Smooth muscle cell (in vitro differentiated cells): ENCODE measurements around the gene ATP8B4. TPM values are rescaled to one million over a fixed set of nuclear protein-coding genes. Genes with fewer than 3 reads are reported as not detected.
A peak's percentile ranks its signal among the peaks of the same experiment; 100 is the strongest.

ENCODE experiments used
- DNase-seq: peaks from one replicate; lab custom pipeline; 2025; ENCODE audit not compliant: unreplicated experiment; lab: John Stamatoyannopoulos, UW
- H2AFZ ChIP-seq: fragments of 200-600 bp; sonication (generic); 2 replicates; pipeline ENCODE4 v1.6.0; 2016; ENCODE audit warnings: antibody characterized with exemption, low read depth, mild to moderate bottlenecking
- H3F3A ChIP-seq: fragments of 200-600 bp; sonication (generic); 2 replicates; pipeline ENCODE4 v1.6.0; 2017; ENCODE audit warnings: antibody characterized with exemption, low read depth
- H3K27ac ChIP-seq: fragments of 200-600 bp; sonication (generic); 2 replicates; pipeline ENCODE4 v1.5.1; 2016; ENCODE audit warnings: low read depth, mild to moderate bottlenecking
- H3K27me3 ChIP-seq: fragments of 200-600 bp; sonication (generic); 2 replicates; pipeline ENCODE4 v1.6.1; 2016; ENCODE audit warnings: low read depth, mild to moderate bottlenecking
- H3K36me3 ChIP-seq: fragments of 200-600 bp; sonication (generic); 2 replicates; pipeline ENCODE4 v1.5.1; 2016; ENCODE audit warnings: low read depth
- H3K4me1 ChIP-seq: fragments of 200-600 bp; sonication (generic); 2 replicates; pipeline ENCODE4 v1.5.1; 2016; ENCODE audit warnings: low read depth
- H3K4me2 ChIP-seq: fragments of 200-600 bp; sonication (generic); 2 replicates; pipeline ENCODE4 v1.6.0; 2016; ENCODE audit warnings: mild to moderate bottlenecking
- H3K4me3 ChIP-seq: fragments of 200-600 bp; sonication (generic); 2 replicates; pipeline ENCODE4 v1.5.1; 2016; ENCODE audit warnings: mild to moderate bottlenecking
- H3K79me2 ChIP-seq: fragments of 200-600 bp; sonication (generic); 2 replicates; pipeline ENCODE4 v1.6.0; 2016; ENCODE audit warnings: low read depth, mild to moderate bottlenecking
- H3K9ac ChIP-seq: fragments of 200-600 bp; sonication (generic); 2 replicates; pipeline ENCODE4 v1.6.0; 2016; ENCODE audit warnings: low read depth
- H3K9me3 ChIP-seq: fragments of 200-600 bp; sonication (generic); replicated peaks from 2 replicates; pipeline ENCODE4 v1.5.1; 2016; ENCODE audit warnings: low read depth
- H4K20me1 ChIP-seq: fragments of 200-600 bp; sonication (generic); 2 replicates; pipeline ENCODE4 v1.6.0; 2016; ENCODE audit warnings: low read depth
- CTCF ChIP-seq: fragments of 200-600 bp; sonication (generic); IDR thresholded peaks from 2 replicates; pipeline ENCODE4 v1.5.1; 2017; ENCODE audit warnings: borderline replicate concordance, mild to moderate bottlenecking, antibody characterized with exemption; ENCODE audit not compliant: insufficient read depth, poor library complexity, severe bottlenecking
- WGBS: methylation state at CpG from one replicate; pipeline ENCODE4 v1.1.7; 2016; ENCODE audit warnings: low lambda C conversion rate; 5-methylcytosine and 5-hydroxymethylcytosine counted together
- polyA plus RNA-seq: library from polyadenylated mRNA; unstranded; fragments of >200 nt; fragmentation: Nextera tagmentation; extraction: Ambion mirVana; gene quantifications from 2 replicates; pipeline ENCODE4 v1.2.1, GENCODE V29; 2016
- total RNA-seq: library from RNA; depleted of rRNA; stranded (reverse); fragments of >200 nt; gene quantifications from 2 replicates; pipeline ENCODE4 v1.2.3, GENCODE V29; 2014

Gene ATP8B4
- total and polyA plus RNA-seq, 2 experiments from 2014 or later = 21.7 to 60.5 TPM

DNA sequence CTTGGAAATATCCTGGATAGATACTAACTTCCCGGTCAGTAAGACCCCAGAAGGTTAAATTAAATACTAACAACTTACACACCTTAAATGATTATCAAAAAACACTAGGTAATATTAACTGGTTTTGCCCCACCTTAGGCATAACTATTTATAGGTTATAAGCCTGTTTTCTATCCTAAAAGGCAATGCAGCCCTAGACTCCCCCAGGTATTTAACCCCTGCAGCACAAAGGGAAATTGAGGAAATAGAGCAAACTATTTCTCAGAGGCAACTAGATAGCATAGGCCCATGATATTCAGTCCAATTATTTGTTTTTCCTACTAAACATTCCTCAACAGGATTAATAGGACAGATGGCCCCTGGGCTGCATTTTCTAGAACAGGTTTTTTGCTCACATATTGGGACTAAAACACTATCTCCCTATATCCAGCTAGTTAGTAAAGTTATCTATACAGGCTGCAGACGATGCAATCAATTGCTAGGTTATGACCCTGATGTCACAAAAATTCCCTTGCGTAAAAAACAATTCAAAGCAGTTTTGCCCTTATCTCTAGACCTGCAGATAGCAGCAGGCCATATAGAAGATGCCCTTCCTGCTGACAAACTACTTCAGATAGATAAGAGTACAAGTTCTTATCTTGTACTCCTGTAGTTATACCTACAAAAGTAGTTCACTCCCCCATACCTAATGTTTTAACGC lies 276.9 kb downstream of the ATP8B4 start:
- peaks cover 3% of the 10 kb centered on the region for H3K9me3 ChIP-seq
- no peak overlapping the region for H2AFZ ChIP-seq
- WGBS = 81% methylated on average over 4 of the region's 4 CpGs
- H3K27ac ChIP-seq = no peak overlapping the region
- H3K79me2 ChIP-seq = no peaks in the 10 kb centered on the region
- H3K4me1 ChIP-seq = no peaks in the 10 kb centered on the region
- H3K36me3 ChIP-seq = peaks cover 5% of the 10 kb centered on the region
- no peak for TF ChIP-seq CTCF
- H4K20me1 ChIP-seq = no peaks in the 10 kb centered on the region
- H3F3A ChIP-seq = no peaks in the 10 kb centered on the region
- H3K4me3 ChIP-seq = no peak overlapping the region
- H3K9ac ChIP-seq = no peak overlapping the region
- no peaks in the 10 kb centered on the region for H3K27me3 ChIP-seq
- no peak overlapping the region for H3K4me2 ChIP-seq
- DNase-seq = no peak

GRCh38 chr15:49832511-49832910 lies 286.5 kb downstream of the ATP8B4 start:
- peaks cover 8% of the 10 kb centered on the region for H3F3A ChIP-seq
- peak overlapping the region; percentile 55 for H3K27ac ChIP-seq
- no peaks in the 10 kb centered on the region for H3K79me2 ChIP-seq
- WGBS = 74% methylated on average over 8 of the region's 8 CpGs
- no peaks in the 10 kb centered on the region for H3K9me3 ChIP-seq
- no peaks in the 10 kb centered on the region for H3K27me3 ChIP-seq
- no peaks in the 10 kb centered on the region for H4K20me1 ChIP-seq
- H3K36me3 ChIP-seq = no peaks in the 10 kb centered on the region
- TF ChIP-seq CTCF = no peak
- H3K4me1 ChIP-seq = no peaks in the 10 kb centered on the region
- no peak overlapping the region for H3K4me3 ChIP-seq
- H3K9ac ChIP-seq = no peak overlapping the region
- no peak for DNase-seq
- no peak overlapping the region for H2AFZ ChIP-seq
- no peak overlapping the region for H3K4me2 ChIP-seq

GRCh38 chr15:49831206-49831965 lies 287.6 kb downstream of the ATP8B4 start:
- H4K20me1 ChIP-seq = no peaks in the 10 kb centered on the region
- peaks cover 8% of the 10 kb centered on the region for H3F3A ChIP-seq
- H2AFZ ChIP-seq = no peak overlapping the region
- H3K4me1 ChIP-seq = no peaks in the 10 kb centered on the region
- no peak for TF ChIP-seq CTCF
- H3K27ac ChIP-seq = peak overlapping the region; percentile 55
- no peaks in the 10 kb centered on the region for H3K9me3 ChIP-seq
- no peak for DNase-seq
- H3K36me3 ChIP-seq = no peaks in the 10 kb centered on the region
- peak overlapping the region; percentile 2 for H3K4me2 ChIP-seq
- no peak overlapping the region for H3K9ac ChIP-seq
- no peak overlapping the region for H3K4me3 ChIP-seq
- WGBS = 10% methylated on average over 5 of the region's 5 CpGs
- no peaks in the 10 kb centered on the region for H3K79me2 ChIP-seq
- no peaks in the 10 kb centered on the region for H3K27me3 ChIP-seq
